GM10266 (cell line): ENCODE measurements around the gene GHRH.

ENCODE experiments used
- DNase-seq: peaks from one replicate; pipeline ENCODE4 v3.0.0; 2012; ENCODE audit errors: extremely low spot score
- CTCF ChIP-seq: IDR thresholded peaks from 2 replicates; pipeline ENCODE4 v1.5.1; 2012; ENCODE audit warnings: mild to moderate bottlenecking, low read depth; ENCODE audit not compliant: control insufficient read depth, insufficient read depth; ENCODE audit errors: missing control alignments

GHRH gene

GRCh38 chr20:37256286-37256685 is 5.3 kb downstream of the GHRH start:
- TF ChIP-seq CTCF, result no peak
- DNase-seq, result no peak

GRCh38 chr20:37254114-37254878 is 7.3 kb downstream of the GHRH start:
- no peak for TF ChIP-seq CTCF
- DNase-seq, result no peak

- no peak for TF ChIP-seq CTCF
- DNase-seq, result no peak
Observed at GRCh38 chr20:37253087-37253486, 8.5 kb downstream of the GHRH start.

GRCh38 chr20:37251825-37252477 is 9.7 kb downstream of the GHRH start:
- TF ChIP-seq CTCF, result no peak
- DNase-seq, result no peak

- no peak for TF ChIP-seq CTCF
- DNase-seq, result no peak
Observed at GRCh38 chr20:37249304-37249703, 12.3 kb downstream of the GHRH start.

GRCh38 chr20:37247547-37247946 is 14.1 kb downstream of the GHRH start:
- no peak for TF ChIP-seq CTCF
- DNase-seq, result no peak

GRCh38 chr20:37246736-37247135 is 14.9 kb downstream of the GHRH start:
- TF ChIP-seq CTCF, result no peak
- no peak for DNase-seq
